GM23248 (cell line): ENCODE data around the gene ILK.

Source experiments
- EZH2 ChIP-seq: fragments of 200-600 bp; sonication (generic); IDR thresholded peaks from 2 replicates; pipeline ENCODE4 v1.6.1; 2018; ENCODE audit warnings: antibody characterized with exemption, mild to moderate bottlenecking; ENCODE audit not compliant: insufficient read depth, poor library complexity, severe bottlenecking
- EZH2phosphoT487 ChIP-seq: fragments of 200-600 bp; sonication (generic); IDR thresholded peaks from 2 replicates; pipeline ENCODE4 v1.6.1; 2018; ENCODE audit warnings: antibody characterized with exemption, moderate library complexity, mild to moderate bottlenecking, low read depth; ENCODE audit not compliant: insufficient read depth

GRCh38 chr11:6557761-6558674 is 45.6 kb upstream of the ILK start:
- TF ChIP-seq EZH2 (no peak), EZH2phosphoT487 (no peak)
